GM12878 (cell line): Measurements from ENCODE around the gene CACNA2D3.

Experiments
- CREB1 ChIP-seq: IDR thresholded peaks from 2 replicates; pipeline ENCODE4 v1.6.1; 2012; ENCODE audit warnings: low read depth, mild to moderate bottlenecking, inconsistent platforms
- CTCF ChIP-seq, 3 experiments: IDR thresholded peaks in 2 of 3; conservative IDR thresholded peaks in 1 of 3; 2 replicates each; pipeline ENCODE4 v1.5.1; 2011; ENCODE audit warnings: low read depth in 3 of 3, low read length in 3 of 3, mild to moderate bottlenecking in 3 of 3, control low read depth in 2 of 3, moderate library complexity in 2 of 3, inconsistent platforms in 1 of 3, mixed read lengths in 1 of 3; ENCODE audit not compliant: control insufficient read depth in 2 of 3, insufficient read depth in 1 of 3; ENCODE audit errors: extremely low read depth in 1 of 3
- RBBP5 ChIP-seq: fragments of 200-600 bp; sonication (generic); conservative IDR thresholded peaks from 2 replicates; pipeline ENCODE4 v1.6.1; 2016
- TF ChIP-seq, protein P1 (sequence below): IDR thresholded peaks from 2 replicates; pipeline ENCODE4 v1.6.1; 2012; ENCODE audit warnings: mild to moderate bottlenecking, low read depth, low read length

GRCh38 chr3:54339608-54340007, 217.3 kb downstream of the CACNA2D3 start:
- TF ChIP-seq CREB1: no peak
- no peak for TF ChIP-seq CTCF (IDR thresholded peaks at IDR 0.05 in 2 of 3, conservative IDR thresholded peaks at IDR 0.05 in 1 of 3; ENCODE audit: control insufficient read depth in 2 of 3, extremely low read depth in 1 of 3, insufficient read depth in 1 of 3, low read depth in 3 of 3, low read length in 3 of 3)
- TF ChIP-seq RBBP5: no peak
- TF ChIP-seq, protein P1, sequence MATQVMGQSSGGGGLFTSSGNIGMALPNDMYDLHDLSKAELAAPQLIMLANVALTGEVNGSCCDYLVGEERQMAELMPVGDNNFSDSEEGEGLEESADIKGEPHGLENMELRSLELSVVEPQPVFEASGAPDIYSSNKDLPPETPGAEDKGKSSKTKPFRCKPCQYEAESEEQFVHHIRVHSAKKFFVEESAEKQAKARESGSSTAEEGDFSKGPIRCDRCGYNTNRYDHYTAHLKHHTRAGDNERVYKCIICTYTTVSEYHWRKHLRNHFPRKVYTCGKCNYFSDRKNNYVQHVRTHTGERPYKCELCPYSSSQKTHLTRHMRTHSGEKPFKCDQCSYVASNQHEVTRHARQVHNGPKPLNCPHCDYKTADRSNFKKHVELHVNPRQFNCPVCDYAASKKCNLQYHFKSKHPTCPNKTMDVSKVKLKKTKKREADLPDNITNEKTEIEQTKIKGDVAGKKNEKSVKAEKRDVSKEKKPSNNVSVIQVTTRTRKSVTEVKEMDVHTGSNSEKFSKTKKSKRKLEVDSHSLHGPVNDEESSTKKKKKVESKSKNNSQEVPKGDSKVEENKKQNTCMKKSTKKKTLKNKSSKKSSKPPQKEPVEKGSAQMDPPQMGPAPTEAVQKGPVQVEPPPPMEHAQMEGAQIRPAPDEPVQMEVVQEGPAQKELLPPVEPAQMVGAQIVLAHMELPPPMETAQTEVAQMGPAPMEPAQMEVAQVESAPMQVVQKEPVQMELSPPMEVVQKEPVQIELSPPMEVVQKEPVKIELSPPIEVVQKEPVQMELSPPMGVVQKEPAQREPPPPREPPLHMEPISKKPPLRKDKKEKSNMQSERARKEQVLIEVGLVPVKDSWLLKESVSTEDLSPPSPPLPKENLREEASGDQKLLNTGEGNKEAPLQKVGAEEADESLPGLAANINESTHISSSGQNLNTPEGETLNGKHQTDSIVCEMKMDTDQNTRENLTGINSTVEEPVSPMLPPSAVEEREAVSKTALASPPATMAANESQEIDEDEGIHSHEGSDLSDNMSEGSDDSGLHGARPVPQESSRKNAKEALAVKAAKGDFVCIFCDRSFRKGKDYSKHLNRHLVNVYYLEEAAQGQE: no peak
